ENCODE data around the gene FOXN1.

FOXN1 gene

DNA sequence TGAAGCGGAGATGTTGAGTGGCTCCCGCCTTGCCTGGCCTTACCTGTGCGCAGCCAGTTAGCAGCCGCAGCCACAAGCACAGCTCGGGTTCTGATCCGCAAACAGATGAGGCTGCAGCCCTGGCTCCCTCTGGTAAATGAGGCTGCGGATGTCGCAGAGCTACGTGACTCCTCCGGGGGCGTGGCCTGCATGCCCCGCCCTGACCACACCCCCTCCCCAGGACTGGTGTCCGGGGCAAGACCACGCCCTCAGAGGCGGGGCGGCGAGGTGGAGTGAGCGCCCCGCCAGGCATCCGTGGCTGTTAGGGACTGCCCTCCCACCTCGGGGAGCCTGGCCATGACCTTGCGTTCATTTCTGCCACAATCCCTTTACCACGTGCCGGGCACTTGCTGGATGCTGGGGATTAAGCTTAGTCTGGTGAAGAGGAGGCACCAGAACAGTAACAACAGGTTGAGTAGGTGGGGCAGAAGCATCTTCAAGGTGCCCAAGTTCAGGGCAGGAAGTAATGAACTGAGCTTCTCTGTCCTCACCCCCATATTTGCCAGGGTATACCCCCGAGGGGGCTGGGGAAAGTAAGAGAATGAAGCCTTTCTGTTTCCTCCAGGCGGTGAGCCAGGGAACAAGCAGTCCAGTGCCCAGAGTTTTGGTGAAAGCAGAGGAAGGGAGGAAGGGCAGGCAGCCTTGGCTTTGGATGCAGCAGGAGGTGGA is 70.8 kb downstream of the FOXN1 start, which contains the start of gene ALDOC:
TSS of gene ALDOC (minus strand) at position 138 of the 708 bp plus-strand sequence. CDS start 1,363 bp downstream, outside the sequence.
- DNase-seq, result peak; percentile 99

DNA sequence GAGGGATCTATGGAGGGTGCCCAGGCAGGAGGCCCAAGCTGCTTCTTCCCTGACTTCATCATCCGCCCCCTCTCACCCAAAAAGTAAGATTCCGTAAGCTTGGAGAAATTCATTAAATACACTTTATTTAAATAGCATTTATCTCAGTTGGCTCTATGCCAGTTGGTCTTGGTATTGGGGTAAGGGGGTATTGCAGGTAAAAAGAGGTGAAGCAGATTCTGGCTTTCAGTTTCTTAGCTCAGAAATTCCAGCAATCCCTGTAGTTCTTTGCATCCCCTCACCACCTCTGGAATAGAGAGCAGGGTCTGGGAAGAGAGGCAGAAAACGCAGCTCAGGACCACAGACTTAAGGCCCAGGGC is 71.3 kb downstream of the FOXN1 start:
- no peak for DNase-seq

DNA sequence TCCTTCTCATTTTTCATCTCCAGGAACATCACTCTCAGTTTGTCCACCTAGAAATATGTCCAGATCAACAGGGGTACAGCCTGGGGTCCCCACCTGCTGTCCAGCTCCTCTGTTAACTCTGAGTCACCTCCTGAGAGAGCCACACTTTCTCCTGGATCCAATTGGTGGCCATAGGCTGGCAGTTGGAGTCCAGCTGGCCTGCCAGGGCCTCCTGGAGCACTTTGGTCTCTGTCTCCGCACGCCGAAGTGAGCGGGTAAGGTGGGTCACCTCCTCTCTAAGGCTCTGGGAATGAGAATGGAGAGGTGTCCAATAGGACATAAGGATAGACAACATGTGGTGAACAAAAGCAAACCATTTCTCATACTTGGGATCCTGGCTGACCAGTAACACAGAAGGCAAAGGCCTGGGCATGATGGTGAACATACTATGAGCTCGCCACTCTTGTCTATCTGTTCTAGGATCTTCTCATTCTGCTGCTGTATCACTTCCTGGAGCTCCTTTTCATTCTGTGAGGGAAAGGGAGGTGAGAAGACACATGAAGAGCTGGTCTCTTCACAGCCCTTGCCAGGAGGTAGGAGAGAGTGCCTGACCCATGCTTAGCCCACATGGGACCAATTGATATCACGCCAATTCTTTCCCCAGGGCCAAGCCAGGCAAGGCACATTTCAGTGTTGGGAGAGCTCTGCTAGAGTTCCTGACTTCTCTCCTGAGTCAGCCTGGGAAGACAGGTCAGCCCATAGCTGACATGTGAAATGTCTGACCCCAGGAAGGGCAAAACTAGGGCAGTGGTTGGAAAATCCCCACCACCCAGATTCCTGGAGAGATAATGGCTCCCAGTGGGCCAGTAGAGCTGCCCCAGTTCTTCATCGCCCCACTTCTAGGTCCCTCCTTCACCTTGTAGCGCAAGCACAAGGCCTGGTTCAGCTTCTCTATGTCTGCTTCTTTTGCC is 72.4 kb downstream of the FOXN1 start:
- no peak for DNase-seq

DNA sequence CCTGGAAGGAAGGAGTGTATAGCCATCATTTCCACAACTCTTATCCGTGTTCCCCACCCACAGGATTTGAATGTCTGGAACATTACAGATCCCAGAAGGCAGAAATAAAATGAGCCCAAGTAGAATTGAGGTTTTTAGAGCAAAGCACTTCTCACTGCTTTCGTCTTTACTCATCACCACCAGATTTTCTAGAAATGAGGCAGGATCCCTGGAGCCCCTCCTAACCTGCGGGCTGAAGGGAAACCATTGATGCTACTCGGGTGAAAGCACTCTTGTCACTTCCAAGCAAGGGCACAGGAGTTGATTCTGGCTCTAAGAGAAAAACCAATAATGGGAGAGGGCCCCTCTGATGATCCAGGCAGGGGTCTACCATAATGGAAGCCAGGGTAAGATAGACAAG is 73.4 kb downstream of the FOXN1 start:
- peak; percentile 43 for DNase-seq

DNA sequence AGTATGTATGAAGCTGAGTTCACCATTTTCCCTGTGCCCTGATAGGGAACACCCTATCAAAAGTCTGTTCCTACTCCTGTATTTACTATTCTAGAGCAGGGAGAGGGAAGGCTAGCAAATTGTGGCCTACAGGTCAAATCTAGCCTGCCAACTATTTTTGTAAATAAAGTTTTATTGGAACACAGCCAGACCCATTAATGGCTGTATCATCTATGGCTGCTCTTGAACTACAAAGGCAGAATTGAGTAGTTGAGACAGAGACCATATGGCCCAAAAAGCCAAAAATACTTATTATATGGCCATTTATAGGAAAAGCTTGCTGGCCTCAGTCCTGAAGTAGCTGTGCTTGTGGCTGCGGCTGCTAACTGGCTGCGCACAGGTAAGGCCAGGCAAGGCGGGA is 74.8 kb downstream of the FOXN1 start:
- DNase-seq, result no peak

DNA sequence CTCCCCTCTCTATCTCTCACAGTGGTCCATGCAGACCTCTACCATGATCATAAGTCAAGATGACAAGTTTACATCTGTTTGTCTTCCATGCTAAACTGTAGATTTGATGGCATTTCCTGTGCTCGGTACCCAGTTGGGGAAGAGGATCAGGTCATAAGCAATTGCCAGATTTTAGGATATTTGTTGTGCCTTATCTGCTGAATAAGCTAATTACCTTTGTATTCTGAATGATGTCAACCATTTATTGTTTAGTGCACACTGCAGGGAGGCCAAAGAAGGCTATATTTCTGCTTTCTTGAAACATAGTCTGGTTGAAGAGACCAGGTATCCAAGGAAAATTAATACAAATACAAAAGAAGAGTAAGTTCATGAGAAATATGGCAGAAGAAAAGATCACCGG is 76.4 kb downstream of the FOXN1 start:
- DNase-seq, result no peak

DNA sequence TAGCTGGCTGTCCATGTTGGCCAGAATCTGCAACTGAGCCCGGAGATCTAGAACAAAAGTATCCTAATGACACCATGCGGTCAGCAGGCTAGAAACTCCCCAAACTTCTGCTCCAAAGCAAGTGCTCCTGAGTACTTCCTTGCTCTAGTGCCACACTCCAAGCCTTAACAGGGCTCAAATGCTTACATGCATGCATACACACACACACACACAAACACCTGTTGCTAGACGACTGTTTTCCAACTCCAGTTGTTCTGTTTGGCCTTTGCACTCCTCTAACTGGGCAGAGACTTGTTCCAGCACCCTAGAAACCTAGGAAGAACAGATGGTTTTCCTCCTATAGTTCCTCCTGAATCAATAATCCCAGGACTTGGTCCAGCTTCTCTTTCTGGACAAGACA is 78.3 kb downstream of the FOXN1 start:
- no peak for DNase-seq

DNA sequence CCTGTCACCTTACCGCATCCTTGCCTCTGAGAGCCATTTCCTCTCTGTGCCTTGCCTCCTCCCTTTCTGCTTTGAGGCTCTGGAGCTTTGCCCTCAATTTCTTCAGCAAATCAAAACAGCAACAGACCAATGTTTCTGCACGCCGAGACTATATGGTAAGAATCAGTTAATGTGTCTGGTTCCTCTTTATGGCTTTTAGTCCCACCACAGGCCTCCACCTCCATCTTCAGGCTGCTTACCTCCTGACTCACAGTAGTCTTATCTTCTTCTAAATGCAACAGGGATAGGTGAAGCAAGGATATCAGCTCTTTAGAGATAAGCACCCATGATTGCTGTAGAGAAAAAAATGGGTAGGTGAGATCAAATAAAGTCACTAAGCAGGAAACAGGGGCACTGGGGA is 79.7 kb downstream of the FOXN1 start:
- no peak for DNase-seq

Data from stimulated activated CD4-positive, alpha-beta T cell treated with anti-CD3 and anti-CD28 coated beads, Interleukin-15, amount 100 ng/mL, for 24 hours (primary cell).